Body of pancreas (tissue), 4 donors: ENCODE results near the gene RGS17.
A peak's percentile ranks its signal among the peaks of the same experiment; 100 is the strongest.

ENCODE experiments used
- CTCF ChIP-seq, 7 experiments: fragments of 450-650 bp in 4 of 7; fragments of 200-600 bp in 3 of 7; sonication (generic) in 3 of 7; IDR thresholded peaks; one replicate each; pipeline ENCODE4 v1.5.1; 2016 to 2019; ENCODE audit warnings: antibody characterized with exemption in 7 of 7
- POLR2A ChIP-seq, 3 donors: fragments of 450-650 bp; IDR thresholded peaks; one replicate each; pipeline ENCODE4 v1.6.1; 2016; ENCODE audit warnings: antibody characterized with exemption in 3 of 3, mild to moderate bottlenecking in 2 of 3

DNA sequence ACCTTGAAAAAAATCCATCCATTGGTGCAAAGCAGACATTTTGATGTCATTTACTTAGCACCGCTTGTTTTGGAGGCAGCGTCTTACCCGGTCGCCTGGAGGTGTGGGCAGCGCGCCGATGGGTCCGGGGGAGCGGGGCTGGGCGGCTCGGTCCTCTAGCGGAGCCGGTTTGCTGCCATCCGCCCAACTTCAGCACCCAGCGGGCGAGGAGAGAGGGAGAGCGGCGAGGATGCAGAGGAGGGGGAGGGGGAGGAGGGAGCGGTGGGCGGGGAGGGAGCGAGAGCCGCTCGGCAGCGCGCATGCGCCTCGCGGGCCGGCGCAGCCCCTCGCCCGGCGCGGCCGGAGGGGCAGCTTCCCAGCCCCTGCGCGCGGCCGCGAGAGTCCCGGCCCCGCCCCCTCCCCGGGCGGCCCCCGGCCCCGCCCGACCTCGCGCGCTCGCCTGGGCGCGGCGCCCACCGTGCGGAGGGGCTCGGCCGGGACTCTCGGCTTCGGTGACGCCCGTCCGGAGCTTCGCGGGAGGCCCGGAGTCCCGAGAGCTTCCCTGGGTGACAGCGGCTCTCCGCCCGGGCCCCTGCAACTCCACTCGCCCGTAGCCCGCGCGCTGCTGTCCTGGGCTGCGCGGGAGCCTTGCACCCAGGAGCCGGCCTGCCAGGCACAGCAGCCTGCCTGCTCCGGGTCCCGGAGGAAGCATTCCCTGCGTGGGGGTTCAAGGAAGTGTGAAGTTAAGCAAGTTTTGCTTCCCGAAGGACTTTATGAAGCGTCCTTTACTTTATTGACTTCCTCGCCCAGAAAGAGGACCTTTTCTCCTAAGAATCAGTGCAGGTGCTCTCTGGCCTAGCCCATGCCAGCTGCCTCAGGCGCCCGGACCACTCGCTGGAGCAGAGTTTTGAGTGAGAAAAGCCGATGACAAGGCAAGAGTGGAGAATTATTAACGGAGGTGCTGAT lies at the start of gene RGS17:
- TF ChIP-seq CTCF (IDR thresholded peaks at IDR 0.05) (no peak), POLR2A (IDR thresholded peaks at IDR 0.05) (peak in 2 of 3 donors; percentile 23 to 49)
